OCI-LY3 (cell line): ENCODE measurements around the gene SPTBN2.

Experiments
- EZH2phosphoT487 ChIP-seq: fragments of 200-600 bp; shearing (Covaris generic); IDR thresholded peaks from 2 replicates; pipeline ENCODE4 v1.6.1; 2018; ENCODE audit warnings: antibody characterized with exemption, mixed run types, low read depth
- TF ChIP-seq, protein P1 (sequence below): fragments of 200-600, 300-600 bp; sonication (generic); IDR thresholded peaks from 2 replicates; pipeline ENCODE4 v1.5.1; 2014; ENCODE audit warnings: antibody characterized with exemption, low read length, low read depth

- TF ChIP-seq, protein P1, sequence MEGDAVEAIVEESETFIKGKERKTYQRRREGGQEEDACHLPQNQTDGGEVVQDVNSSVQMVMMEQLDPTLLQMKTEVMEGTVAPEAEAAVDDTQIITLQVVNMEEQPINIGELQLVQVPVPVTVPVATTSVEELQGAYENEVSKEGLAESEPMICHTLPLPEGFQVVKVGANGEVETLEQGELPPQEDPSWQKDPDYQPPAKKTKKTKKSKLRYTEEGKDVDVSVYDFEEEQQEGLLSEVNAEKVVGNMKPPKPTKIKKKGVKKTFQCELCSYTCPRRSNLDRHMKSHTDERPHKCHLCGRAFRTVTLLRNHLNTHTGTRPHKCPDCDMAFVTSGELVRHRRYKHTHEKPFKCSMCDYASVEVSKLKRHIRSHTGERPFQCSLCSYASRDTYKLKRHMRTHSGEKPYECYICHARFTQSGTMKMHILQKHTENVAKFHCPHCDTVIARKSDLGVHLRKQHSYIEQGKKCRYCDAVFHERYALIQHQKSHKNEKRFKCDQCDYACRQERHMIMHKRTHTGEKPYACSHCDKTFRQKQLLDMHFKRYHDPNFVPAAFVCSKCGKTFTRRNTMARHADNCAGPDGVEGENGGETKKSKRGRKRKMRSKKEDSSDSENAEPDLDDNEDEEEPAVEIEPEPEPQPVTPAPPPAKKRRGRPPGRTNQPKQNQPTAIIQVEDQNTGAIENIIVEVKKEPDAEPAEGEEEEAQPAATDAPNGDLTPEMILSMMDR, result no peak
- TF ChIP-seq EZH2phosphoT487, result no peak
Measured at GRCh38 chr11:66674964-66675602, 53.9 kb downstream of the SPTBN2 start.
